Stimulated activated CD8-positive, alpha-beta memory T cell treated with anti-CD3 and anti-CD28 coated beads, Interleukin-4, amount 100 ng/mL, for 24 hours (primary cell): ENCODE measurements around the gene NOX3.
A peak's percentile ranks its signal among the peaks of the same experiment; 100 is the strongest.

Source experiments
- DNase-seq: peaks from one replicate; pipeline ENCODE4 v3.0.0-alpha.2; 2020; ENCODE audit warnings: low read depth

Gene NOX3

DNA sequence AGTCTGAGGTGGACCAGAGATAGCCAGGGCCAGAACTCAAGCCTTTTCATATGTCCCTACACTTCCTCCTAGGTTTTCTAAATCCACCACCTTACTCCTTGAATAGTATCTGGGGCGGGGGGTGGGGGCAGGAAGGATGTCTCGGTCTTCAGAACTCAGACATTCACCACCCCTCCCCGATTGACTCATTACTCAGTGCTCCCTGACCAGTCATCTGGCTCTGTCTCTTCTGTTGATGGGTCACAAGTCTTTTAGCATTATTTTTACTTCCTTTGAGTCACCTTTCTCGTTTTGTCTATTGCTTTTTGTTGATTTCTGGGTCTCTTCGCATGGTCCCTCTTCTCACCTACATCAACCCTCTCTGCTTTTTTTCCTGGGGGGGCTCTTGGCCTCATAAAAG, 23.3 kb downstream of the NOX3 start:
- no peak for DNase-seq

DNA sequence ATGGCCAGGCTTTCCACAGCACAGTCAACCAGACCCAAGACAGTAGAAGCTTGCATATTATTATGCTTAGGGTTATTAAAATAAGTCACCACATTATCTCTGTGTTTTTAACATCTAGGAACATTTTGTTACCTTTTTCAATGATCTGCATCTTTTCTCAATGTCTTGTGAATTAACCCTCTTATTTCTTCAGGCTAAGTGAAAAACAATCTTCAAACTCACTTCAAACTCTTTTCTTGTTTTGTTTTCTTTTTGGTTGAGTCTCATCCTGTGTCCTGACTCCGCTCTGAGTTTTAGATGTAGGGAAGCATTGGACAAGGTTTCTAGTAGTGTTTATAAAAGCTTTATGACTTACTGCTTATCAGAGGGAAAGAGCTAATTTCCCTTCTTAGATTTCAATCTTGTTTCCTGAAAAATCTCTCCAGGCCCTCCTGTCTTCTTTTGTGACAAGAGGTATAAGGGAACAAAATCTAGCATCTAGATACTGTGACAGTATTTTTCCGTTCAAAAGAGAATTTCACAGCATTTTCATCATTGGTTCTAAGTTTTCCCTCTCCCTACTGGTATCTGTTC, 26.2 kb downstream of the NOX3 start:
- no peak for DNase-seq

DNA sequence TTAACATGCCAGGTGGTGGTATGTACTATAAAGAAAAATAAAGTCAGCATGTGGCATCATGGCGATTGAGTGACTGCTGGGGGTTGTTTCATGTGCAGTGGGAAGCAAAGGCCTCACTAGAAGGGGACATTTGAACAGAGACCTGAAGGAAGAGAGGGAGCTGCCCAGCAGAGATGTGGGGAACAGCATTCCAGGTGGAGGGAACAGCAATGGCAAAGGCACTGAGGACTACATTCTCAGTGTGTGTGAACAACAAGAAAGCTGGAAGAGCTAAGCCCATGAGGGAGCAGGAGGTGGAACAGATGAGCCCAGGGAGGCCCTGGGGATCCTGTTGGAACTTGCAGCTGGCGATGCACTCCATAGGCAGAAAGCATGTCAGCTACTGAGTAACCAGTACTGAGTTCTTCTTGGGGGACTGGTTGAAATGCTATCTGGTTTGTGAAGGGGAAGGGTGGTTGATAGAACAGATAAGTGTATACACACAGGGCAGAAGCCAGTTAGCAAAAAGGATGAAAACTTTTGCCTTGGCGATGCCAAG, 29.2 kb downstream of the NOX3 start:
- DNase-seq: no peak

DNA sequence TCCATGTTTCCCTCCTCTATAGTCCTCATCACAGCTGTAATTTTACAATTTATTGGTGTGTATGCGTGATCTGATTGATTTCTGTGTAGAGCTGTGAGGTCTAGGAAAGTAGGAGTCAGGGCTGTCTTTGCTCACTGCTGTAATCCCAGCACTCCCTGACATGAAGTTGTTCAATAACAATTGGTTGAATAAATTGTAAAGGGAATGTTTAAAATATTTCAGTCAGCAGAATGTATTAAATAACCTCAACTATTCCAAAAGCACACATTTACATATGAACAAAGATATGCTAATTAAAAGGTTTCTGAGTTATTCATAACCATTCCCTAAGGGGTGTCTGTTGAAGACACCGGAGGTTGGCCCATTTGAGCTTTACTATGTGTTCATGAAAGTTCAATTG, 31.5 kb downstream of the NOX3 start:
- DNase-seq: no peak

DNA sequence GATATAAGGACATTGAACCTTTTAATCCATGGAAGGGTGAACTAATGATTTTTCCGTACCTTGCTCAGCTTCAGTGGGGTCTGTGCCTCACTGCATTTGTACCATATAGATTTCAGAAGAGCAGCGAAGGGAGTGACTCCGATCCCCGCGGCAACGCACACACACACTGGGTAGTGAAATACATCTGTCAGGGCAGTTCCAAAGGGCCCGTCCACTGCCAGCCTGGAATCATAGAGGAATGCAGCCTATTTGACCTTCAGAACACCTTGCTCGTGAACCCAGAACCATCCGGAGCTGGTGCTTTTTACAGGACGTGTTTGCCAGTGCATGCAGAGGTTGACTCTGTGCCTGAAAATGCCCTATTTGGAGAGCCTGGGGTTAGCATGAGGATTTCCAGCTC, 33.0 kb downstream of the NOX3 start:
- DNase-seq: no peak

DNA sequence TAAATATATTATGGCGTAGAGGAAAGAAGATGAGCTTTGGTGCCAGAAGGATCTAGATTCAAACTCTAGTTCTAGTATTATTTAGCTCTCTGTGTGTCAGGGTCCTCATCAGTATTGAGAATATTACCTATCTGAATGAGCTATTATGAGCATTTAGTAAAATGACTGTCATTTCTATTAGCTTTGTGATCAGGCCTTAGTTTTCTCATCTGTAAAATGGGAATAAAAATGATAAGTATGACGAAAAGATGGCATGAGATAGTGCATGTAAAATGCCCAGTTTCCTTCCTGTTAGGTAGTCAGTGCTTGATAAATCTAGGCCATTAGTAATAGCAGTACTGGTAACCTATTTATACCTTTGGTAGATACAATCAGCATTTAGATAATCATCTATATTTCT, 35.1 kb downstream of the NOX3 start:
- DNase-seq: no peak

DNA sequence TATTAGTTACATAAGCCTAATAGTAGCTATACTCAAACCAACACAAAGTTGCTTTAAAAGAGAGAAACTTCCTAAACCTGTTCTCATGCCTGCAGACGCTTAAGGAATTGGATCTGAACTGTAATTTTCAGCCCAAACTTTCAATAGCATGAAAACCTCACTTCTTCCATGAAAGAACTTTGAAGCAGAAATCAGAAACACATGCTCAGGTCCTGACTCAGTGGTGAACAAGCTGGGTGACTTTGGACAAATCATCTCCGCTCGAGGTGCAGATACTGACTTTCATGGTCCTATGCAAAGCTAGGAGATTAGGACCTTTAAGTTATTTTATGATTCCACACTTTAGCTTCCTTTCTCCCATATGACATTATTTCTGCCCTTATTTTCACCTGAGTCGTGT, 36.5 kb downstream of the NOX3 start:
- no peak for DNase-seq

DNA sequence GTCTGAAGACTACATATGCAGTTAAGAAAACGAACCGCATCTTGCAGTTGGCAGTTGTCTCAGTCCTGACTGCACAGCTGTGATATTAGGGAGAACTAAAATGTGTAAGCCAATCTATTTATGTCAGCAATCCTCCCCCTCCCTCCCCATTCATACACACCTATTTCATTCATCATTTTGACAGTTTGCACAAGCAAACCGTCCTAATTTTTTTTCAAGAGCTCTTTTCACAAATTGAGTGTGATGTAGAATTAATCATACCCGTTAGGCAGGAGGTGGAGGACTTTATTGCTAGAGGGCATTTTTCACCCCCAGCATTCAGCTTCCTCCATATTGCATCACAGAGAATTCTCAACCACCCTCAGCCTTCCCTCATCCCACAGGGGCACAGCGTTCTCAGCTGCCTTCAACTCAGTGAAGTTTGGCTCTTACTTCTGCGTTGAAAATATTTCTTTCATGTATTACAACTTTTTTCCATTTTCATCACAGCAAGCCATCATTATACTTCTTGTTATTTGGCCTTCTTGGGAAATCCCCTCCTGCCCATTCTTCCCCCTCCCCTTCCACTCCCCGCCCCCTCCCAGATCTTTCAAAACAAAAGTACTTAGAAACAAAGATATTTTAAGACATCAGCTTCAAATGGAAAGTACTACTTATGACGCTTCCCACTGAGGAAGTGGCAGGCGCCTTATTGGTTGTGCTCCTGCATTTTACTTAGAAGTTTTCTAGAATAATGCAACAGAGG, 37.5 kb downstream of the NOX3 start:
- peak; percentile 48 for DNase-seq

DNA sequence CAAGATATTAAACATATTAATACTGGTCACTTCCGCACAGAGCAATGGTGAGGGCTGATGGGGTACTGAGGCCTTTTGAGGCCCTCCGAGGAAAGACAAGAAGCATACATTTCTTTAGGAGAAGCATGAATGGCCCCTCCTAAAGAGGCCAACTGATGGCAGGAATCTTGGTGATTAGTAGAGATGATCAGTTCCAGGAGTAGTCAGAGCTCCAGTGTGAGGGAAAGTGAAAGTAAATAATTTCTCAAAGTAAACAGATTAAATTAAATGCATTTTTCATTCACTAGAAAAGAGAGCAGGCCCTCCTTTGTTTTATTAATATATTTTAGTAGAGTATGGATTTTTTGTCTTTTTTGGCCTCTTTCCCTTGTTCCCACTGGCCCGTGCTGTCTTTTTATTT, 38.2 kb downstream of the NOX3 start:
- DNase-seq: no peak

DNA sequence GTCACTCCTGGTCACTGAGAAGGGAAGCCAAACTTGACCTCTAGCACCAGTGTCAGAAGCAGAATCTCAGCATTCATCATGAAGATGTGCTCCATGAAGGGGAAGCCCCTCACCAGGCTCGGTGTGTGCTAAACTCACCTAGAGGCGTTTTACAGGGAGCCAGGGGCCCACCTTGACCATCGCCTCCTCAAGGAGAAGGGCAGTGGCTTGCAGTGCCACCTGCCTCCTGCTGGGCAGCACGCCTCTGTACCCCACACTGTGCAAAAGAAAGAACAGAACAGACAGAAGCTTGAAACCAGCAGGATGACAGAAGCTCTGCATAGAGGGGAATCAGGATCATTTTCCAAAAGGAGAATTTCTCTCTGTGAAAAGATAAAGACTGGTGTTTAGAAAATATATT, 39.7 kb downstream of the NOX3 start:
- no peak for DNase-seq

DNA sequence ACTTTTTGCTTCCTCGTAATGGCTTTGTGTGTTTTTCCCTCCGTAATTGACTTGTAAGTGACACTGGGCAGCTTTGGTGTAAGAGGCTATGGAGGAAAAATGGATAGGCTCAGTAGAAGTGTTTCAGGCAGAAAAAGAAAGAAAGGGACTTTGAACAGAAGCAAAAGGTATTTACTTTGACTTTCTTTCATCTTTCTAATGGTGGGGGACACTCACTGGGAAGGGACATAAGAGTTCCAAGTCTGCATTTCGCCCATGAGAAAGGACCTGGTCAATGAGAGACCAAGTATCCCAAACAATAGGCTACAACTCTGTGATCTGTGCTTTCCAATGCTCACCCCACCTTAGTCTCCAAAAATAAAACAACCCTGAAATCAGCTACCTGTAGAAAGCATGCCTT, 41.6 kb downstream of the NOX3 start:
- no peak for DNase-seq

DNA sequence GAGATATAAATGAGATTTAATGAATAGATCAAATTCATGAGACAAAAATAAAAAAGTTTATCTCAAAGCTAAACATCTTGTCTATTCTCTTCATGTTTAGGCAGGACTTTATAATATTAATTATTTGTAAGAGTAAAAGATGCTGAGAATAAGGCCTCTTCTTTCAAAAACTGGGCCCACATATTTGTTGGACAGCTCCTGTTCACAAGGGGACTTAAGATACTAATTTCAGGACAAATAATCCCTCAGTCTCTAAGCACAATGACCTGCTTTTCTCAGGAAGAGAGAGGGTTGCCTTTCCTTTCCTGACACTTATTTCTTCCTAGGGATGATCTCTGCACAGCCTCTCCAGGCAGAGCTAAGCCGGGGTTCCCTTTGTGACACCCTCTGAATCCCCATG, 43.3 kb downstream of the NOX3 start:
- DNase-seq: no peak

DNA sequence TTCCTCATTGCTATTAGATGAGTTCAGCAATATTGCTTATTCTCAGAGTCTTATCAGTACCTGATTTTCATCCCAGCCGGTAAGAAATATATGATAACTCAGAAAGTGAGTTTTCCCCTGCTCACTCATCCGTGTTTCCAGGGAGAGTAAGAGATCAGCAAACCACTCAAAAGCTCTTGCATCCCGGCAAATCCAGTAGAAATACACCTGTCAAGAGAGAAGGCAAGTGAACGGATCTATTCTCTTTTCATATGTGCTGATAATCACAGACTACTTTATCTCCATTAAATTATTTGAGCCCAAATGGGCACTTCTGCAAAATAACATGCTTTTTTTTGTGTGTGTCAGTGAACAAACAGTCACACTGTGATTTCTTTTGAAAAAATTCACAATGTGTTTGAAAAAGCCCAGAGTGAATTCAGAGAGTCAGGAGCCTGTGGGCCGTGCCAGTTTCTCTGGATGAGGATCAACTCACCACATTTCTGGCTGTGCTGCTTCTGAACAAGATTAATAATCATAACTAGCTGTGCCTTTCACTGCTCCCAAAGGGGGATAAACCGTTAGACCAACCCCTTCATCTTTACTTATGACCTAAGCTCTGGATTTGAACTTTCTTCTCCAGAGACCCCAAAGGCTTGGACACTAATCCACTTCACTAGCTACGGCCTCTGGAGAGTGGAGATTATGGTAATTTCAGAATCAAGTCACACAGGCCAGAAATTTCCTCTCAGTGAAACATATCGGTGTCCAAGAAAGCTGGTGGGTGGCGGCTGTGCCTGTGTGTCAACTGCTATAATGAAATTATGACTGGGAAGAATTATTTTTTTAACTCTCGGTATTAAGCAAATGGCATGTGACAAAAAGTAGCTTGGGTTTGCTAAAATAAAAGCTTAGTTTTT, 44.2 kb downstream of the NOX3 start:
- no peak for DNase-seq

DNA sequence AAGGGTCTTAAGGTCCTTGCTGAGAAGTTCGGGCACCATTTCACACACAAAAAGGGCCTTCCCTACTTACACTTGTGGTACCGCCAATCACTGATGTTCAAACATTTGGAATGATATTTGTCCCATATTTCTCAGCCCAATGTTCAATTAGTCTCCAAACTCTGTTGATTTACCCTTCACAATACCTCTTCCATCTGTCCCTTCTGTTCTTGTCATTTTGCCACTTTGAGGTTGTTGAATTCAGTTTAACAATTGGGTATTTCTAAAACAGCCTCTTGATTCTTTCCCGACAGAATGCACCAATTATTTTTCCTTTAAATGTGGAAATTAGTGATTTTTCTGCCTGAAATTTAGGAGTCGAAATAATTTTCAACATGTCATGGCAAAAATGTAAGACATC, 46.2 kb downstream of the NOX3 start:
- no peak for DNase-seq

DNA sequence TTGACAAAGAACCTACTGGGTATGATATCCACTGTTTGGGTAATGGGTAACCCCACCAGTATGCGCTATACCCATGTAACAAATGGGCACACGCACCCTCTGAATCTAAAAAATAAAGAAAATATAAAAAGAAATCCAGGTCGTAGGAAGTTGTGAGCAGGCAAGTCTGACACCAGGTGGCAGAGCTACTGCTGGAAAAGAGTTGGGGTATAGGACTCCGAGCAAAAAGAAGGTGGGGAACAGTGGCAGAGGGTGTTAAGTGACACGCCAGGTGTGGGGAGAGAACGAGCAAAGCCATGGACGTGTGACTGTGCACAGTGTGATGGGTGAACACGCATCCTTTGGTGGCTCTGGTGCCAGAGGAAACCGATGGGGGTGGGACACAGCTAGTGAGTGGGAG, 46.7 kb downstream of the NOX3 start:
- no peak for DNase-seq

DNA sequence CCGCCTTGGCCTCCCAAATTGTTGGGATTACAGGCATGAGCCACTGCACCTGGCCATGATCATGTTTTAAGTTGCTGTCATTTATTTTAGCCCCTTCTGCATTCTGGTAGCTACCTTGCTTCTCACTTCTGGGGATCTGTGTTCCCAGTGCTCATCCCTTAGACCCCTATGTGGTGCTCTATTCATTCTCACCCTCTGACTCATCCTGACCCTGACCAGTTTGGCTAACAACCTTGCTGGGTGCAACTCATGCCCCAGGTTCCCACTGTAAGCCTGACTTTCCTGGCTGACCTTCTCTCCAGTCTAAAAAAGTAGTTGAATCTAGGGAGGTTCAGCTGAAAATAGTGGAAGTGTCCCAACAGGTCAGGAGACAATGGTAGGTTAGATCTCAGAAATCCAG, 47.4 kb downstream of the NOX3 start:
- no peak for DNase-seq

DNA sequence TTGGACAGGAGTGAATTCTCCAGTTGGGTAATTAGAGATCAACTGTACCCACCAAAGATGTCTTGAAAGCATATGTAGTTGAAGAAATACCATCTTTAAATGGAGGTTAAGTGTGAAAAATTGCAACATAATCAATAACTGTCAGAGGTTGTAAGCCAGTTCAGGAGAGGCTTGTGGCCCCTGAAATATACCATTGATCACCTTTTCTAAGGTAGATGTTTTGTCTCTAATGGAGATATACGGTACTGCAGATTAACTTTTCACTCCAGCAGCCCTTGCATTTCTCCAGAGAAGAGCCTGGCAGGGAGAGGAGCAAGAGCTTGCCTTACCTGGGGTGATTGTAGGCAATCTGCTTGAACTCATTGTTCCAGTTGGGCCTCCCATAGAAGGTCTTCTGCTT, 48.8 kb downstream of the NOX3 start:
- no peak for DNase-seq

DNA sequence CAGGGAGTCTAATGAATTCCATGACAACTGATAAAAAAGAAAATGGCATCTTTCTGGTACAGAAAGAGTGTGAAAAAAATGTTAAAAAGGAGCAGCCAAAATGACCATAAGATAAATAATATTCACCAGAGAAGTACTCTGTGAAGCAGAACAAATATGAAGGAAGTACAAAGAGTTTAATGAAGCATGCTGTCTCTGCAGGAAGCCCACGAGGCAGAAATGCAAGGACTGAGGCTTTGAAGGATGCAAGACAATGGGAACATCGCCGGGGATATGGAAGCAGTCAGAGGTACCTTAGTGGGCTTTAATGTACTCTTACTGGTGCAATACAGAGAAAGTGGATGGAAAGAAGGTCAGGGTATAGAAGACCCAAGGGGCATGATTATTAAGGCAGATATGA, 50.7 kb downstream of the NOX3 start:
- DNase-seq: no peak

DNA sequence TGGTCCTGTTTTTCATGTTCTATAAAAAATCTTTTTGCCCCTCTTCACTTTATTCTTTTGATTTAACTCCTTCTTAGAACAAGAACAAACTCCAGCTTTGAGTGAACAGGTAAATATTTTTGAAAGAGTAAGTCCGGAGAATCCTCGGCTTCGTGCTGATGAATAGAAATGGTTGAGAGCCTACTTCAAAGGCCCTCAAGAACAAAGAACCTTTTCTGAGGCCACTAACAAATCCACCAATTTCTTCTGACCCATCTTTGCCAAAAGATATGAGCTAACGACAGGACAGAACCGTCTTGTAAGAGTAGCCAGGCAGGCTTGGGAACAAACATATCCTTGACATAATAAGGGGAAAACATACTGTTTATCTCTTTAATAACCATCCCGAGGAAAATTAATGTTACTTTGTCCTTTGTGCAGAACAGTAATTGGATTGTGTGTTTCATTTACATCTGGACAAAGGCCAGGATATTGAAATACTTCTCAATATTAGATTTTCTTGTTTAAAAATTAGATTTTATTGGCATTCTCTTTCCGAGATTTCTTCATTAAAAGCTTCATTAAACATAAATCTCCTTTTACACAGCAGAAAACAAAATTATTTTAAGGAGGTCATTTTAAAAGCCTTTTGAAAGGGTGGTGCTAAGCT, 52.9 kb downstream of the NOX3 start:
- no peak for DNase-seq

DNA sequence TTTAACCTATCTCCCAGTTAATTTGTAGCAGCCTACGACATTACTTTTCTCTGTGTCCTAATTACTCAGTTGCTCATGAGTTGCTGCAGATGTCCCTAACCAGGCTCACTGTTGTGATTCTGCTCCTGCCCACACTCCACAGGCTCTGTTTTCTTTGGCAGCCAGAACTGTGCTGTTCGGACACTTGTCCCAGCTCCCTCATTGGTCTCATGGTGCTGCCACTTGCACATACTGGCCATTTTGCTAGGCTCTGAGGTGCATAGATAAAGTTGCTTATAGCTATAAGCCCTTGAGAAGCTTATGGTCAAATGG, 55.0 kb downstream of the NOX3 start:
- DNase-seq: no peak

DNA sequence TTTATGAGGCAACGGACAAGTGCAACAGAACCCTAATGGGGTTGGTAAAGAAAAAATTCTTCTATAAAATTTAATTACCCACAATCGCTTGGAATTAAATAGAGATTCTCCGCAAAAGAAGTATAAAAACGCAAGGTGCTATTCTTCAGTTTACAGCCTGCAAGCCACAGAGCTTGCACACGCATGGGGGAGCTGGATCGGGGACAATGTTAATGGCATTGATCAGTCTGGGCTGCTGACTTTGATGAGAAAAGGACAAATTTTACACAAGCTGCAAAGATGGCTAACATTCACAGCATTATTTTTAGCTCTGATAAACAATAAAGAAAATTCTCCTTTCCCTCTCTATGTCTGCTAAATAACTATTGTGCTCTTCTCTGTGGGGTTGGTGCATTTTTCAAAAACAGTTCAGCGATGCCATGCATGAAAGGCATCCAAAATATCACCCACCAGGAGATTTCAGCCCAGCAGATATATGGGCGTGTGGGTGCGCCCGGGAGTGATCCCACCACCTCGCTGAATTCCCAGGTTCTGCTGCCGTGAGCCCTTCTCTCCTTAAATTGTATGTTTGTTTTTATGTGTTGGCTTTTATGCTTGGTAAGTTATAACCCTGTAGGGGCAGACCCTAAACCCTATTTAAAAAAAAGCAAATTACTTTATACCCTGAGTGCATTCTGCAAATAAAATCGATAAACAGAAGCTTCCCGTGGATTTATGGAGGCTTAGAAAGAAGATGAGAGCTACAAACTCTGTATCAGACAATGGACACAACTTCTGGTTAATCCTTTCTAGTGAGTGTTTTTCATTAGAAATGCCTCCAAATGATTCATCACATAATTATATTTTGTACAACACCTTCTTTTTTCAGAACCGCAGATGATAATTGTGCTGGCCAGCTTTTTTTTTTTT, 55.6 kb downstream of the NOX3 start:
- DNase-seq: no peak
